GM18517 (cell line): ENCODE data around the gene TMEM247.

Experiments
- ATAC-seq: cut with Tn5 transposase; IDR thresholded peaks from one replicate; pipeline ENCODE4 v1.9.1; 2021; ENCODE audit warnings: mild to moderate bottlenecking, moderate library complexity; ENCODE audit not compliant: unreplicated experiment

The TMEM247 gene

GRCh38 chr2:46488389-46488788 is 9.0 kb downstream of the TMEM247 start:
- ATAC-seq = no peak

DNA sequence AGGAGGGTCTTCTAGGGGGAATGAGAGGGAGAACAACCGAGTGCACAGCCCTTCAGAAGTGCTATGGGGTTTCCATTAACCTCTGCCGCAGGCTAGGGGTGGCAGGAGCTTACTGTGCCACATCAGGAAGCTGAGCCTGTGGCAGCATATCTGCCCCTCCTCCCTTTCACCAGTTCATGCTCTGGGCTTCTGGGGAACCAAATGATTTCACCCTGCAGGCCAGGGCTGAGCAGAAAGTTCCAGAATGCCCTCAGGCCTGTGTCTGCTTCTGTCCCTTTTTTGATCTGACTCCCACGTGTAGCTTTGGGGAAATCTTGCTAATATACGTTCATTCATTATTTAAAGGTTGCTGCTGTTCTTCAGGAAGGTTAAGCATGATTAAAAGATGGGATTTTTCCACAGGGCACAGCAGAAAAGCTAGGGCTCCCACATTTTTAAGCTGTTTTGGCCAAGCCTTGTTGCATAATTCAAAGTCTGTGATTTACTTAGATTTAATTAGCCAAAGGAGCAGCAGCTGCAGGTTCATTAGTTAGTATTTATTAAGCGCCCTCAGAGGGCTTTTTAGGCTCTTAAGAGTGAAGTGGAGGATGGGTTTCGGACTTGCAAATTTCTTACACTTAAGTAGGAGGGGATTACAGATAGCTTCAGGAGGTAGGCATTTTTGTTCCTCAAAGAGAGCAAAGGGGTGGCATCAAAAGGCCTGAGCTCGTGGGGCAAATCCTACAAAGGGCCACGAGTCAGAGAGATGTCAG is 10.2 kb downstream of the TMEM247 start:
- no peak for ATAC-seq

GRCh38 chr2:46490521-46491141 is 11.3 kb downstream of the TMEM247 start:
- ATAC-seq = no peak

- no peak for ATAC-seq
Measured at GRCh38 chr2:46492301-46492700, 12.9 kb downstream of the TMEM247 start.

GRCh38 chr2:46493241-46493970 is 14.0 kb downstream of the TMEM247 start:
- ATAC-seq = peak; percentile 81

- ATAC-seq = no peak
Measured at GRCh38 chr2:46493971-46494250, 14.5 kb downstream of the TMEM247 start.

DNA sequence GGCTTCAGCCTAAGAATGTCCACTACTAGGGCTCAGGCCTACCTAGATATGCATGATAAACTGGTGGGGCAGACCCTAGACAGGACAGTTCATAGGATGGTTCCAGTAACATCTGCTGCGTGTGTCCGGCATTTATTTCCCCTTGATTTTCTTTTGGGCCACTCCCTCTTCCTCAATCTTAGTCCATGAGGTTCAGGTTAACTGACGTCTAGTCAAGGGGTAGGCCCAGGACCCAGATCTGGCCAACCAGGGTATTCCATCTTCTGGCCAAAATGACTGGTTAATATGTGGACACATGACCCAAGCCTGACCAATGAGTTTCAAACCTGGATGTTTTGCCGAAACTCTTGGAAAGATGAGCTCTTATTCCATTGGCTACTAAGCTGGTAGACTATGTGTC is 15.2 kb downstream of the TMEM247 start:
- ATAC-seq = no peak

DNA sequence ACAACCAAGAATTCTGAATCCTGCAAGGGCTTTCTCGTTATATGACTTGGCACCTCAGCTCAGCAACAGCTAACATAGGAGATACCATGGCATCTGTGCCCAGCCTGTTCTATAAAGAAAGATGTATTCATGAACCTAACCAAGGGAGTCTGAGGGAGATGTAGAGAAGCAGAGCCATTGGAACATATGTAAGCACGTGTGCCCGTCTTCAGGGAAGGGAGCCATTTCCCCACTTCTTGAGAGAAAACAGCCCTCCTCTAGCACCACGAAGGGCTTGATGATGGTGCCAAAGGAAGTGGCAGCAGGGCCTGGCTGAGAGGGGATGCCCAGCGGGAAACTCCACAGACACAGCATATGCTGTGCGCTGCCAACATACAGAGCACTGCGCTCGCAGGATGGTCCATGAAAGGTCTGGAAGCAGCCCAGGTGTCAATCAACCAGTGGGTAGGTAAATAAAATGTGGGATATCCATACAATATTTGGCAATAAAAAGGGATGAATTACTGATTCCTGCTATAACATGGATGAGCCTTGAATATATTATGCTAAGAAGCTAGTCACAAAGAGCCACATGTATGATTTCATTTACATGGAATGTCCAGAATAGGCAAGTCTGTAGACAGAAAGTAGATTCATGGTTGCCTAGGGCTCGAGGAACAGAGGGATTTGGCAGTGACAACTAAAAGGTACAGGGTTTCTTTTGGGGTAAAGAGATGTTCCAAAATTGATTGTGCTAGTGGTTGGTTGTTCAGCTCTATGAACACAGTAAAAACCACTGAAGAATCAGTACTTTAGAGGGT is 16.1 kb downstream of the TMEM247 start:
- no peak for ATAC-seq

DNA sequence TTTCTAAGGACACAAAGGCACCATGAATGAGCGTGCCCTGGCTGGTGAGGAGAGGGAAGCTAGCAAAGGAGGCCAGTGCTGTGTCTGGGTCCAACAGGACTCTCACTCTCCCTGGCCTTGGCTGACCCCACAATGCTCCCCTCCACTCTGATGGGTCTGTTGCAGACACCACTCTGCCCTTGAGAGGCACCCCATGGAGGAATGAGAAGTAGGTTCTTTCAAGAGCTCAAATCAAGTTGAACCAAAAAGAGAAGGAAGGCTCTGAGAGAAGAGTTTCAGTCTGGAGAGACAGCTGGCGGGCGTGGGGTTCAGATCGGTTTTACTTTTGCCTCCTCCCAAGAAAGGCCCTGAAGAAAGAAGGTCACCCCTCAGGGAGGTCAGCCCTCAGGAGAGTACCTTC is 18.4 kb downstream of the TMEM247 start:
- no peak for ATAC-seq

DNA sequence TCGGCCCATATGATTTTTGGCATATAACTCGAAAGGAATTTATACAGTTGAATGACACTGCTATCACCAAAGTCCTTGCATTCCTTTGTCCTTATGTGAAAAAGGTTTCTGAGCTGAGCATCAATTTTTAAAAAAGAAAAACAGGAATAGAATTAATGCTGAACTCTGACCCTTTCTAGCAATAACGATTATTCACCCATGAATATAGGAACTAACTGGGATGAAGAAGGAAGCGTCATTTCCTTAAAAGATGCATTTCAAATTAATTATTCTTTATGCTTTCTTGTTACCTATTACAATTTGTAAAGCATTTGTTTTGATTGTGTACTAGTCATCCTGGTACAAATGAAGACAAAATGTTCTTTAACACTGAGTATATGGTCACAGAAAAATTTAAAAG is 19.3 kb downstream of the TMEM247 start:
- no peak for ATAC-seq

DNA sequence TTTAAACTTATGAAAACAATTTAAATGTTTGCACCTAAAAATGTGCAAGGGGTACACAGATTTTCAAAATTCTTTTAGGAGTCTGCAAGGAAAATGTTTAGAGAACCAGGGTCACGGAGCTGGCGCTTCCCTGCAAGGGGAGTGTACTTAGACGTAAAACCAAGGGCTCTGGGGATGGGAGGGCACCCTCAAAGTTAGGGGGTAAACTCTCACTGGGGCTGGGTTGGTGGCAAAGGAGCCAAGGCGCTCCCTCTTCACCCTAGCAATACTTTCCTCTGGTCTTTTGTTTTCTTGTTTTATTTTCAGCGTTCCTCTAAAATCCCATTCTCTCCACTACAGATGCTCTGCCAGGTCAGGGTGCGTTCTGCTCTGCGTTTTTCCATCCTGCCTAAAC is 20.0 kb downstream of the TMEM247 start:
- no peak for ATAC-seq

DNA sequence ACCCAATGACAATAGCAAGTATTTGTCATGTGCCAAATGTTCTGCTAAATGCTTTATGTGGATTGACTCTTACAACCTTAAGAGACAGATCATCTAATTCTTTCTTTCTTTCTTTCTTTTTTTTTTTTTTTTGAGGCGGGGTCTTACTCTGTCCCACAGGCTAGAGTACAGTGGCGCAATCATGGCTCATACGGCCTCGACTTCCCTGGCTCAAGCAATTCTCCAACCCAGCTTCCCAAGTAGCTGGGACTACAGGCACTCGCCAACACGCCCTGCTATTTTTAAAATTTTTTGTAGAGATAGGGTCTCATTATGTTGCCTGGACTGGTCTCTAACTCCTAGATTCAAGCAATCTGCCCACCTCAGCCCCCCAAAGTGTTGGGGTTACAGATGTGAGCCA is 21.4 kb downstream of the TMEM247 start:
- no peak for ATAC-seq

- ATAC-seq = no peak
Measured at GRCh38 chr2:46502291-46502885, 23.0 kb downstream of the TMEM247 start.

- ATAC-seq = no peak
Measured at GRCh38 chr2:46503686-46504085, 24.3 kb downstream of the TMEM247 start.

GRCh38 chr2:46504221-46504620 is 24.9 kb downstream of the TMEM247 start:
- no peak for ATAC-seq

GRCh38 chr2:46504685-46505471 is 25.5 kb downstream of the TMEM247 start:
- no peak for ATAC-seq

DNA sequence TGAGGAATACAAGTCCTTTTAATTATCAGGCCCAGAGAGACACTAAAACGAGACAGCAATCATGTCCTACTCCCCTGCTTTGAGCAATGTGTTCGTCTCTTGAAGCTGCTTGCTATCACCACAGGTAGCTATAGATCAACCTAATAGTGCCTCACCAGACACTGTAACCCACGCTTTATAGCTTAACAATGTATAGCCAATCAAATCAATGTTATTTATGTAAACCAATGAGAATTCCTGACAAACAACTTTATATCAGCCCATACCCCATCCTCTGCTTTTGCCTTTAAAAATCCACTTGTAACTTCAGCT is 26.1 kb downstream of the TMEM247 start:
- no peak for ATAC-seq

DNA sequence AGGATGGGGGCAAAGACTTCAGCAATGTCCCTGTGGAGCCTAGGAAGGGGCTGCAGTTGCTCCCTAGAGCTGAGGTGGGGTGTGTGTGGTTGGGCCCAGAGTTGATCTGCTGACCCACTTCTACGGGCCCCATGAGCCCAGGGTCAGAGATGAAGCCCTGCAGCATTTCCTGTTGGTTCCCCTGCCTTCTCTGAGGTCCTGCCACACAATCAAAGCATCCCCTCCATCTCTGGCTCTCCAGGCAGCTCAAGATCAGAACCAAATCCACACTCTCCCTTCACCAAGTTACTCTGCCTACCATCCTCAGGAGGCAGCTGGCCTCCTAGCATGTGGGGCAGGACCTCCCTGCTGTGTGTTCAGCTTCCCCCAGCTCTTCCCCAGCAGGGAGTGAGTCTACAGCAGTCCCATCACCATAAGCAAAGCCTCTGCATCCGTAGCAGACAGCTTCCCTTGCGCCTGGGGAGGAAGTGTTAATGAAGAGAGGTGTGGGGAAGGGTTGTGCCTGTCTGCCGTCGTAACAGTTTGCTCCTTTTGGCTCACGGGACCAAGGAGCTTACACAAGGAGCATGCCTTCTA is 26.9 kb downstream of the TMEM247 start:
- no peak for ATAC-seq

GRCh38 chr2:46508312-46508711 is 28.9 kb downstream of the TMEM247 start:
- no peak for ATAC-seq

GRCh38 chr2:46508759-46509158 is 29.4 kb downstream of the TMEM247 start:
- ATAC-seq = no peak
